HG02678 (cell line): ENCODE results near the gene RNF38.
"Not testable (repeated sequence)": the region's sequence is repeated elsewhere in the genome, so short reads cannot be mapped to it uniquely, and the experiment has no call there.

ENCODE experiments used
- ATAC-seq: cut with Tn5 transposase; IDR thresholded peaks from one replicate; pipeline ENCODE4 v1.9.1; 2021; ENCODE audit warnings: mild to moderate bottlenecking, moderate library complexity; ENCODE audit not compliant: unreplicated experiment

The RNF38 gene

GRCh38 chr9:36298566-36298965 is 101.5 kb downstream of the RNF38 start:
- no peak for ATAC-seq

- ATAC-seq, result no peak
These were observed 102.3 kb downstream of the RNF38 start for GRCh38 chr9:36297798-36298197.

GRCh38 chr9:36294996-36295395 is 105.1 kb downstream of the RNF38 start:
- ATAC-seq, result not testable (repeated sequence)

- ATAC-seq, result no peak
These were observed 106.2 kb downstream of the RNF38 start for GRCh38 chr9:36293918-36294317.

GRCh38 chr9:36293171-36293570 is 106.9 kb downstream of the RNF38 start:
- no peak for ATAC-seq

GRCh38 chr9:36292641-36293040 is 107.4 kb downstream of the RNF38 start:
- no peak for ATAC-seq

GRCh38 chr9:36290996-36291395 is 109.1 kb downstream of the RNF38 start:
- no peak for ATAC-seq

GRCh38 chr9:36289836-36290435 is 110.1 kb downstream of the RNF38 start:
- no peak for ATAC-seq

- no peak for ATAC-seq
These were observed 112.0 kb downstream of the RNF38 start for GRCh38 chr9:36288070-36288469.
